CD14-positive monocyte (primary cell): ENCODE measurements around the gene IFIT3. TPM values are rescaled to one million over a fixed set of nuclear protein-coding genes. Genes with fewer than 3 reads are reported as not detected.

ENCODE experiments used
- DNase-seq, 3 donors: peaks; one replicate each; pipeline ENCODE4 v3.0.0-alpha.2; 2011 to 2022
- H2AFZ ChIP-seq: 2 replicates; pipeline ENCODE4 v1.6.0; 2012; ENCODE audit warnings: mild to moderate bottlenecking, low read depth, low read length, inconsistent platforms; ENCODE audit not compliant: insufficient read depth, poor library complexity, severe bottlenecking
- H3K27ac ChIP-seq, 2 donors: 1 replicate in 1 of 2; 2 replicates in 1 of 2; pipeline ENCODE4 v1.5.1; 2012 to 2013; ENCODE audit warnings: low read length in 2 of 2, control low read depth in 1 of 2, inconsistent platforms in 1 of 2, low read depth in 1 of 2, mild to moderate bottlenecking in 1 of 2
- H3K27me3 ChIP-seq, 2 donors: one replicate each; pipeline versions ENCODE4 v1.6.0 to v1.6.1; 2011 to 2013; ENCODE audit warnings: low read length in 2 of 2; ENCODE audit not compliant: control insufficient read depth in 2 of 2, insufficient read depth in 2 of 2
- H3K36me3 ChIP-seq, 2 donors: replicated peaks in 1 of 2; 1 replicate in 1 of 2; 2 replicates in 1 of 2; pipeline versions ENCODE4 v1.5.1 to v1.6.1; 2012 to 2013; ENCODE audit warnings: low read length in 2 of 2, control low read depth in 1 of 2, inconsistent platforms in 1 of 2, mild to moderate bottlenecking in 1 of 2; ENCODE audit not compliant: insufficient read depth in 2 of 2, control insufficient read depth in 1 of 2
- H3K4me1 ChIP-seq, 2 donors: 1 replicate in 1 of 2; 2 replicates in 1 of 2; pipeline versions ENCODE4 v1.5.1 to v1.6.1; 2012 to 2013; ENCODE audit warnings: low read length in 2 of 2, control low read depth in 1 of 2, inconsistent platforms in 1 of 2, mild to moderate bottlenecking in 1 of 2, moderate library complexity in 1 of 2; ENCODE audit not compliant: insufficient read depth in 2 of 2, control insufficient read depth in 1 of 2
- H3K4me2 ChIP-seq: replicated peaks from 2 replicates; pipeline ENCODE3; 2012; ENCODE audit warnings: low read length, moderate library complexity, mild to moderate bottlenecking; ENCODE audit not compliant: poor library complexity, severe bottlenecking; ENCODE audit errors: extremely low read depth
- H3K4me3 ChIP-seq, 3 experiments: fragments of 200-600 bp in 1 of 3; sonication (generic) in 1 of 3; replicated peaks in 1 of 3; 1 replicate in 2 of 3; 2 replicates in 1 of 3; pipeline ENCODE4 v1.5.1; 2011 to 2013; ENCODE audit warnings: low read length in 3 of 3, mild to moderate bottlenecking in 3 of 3, control low read depth in 2 of 3, low read depth in 2 of 3, inconsistent platforms in 1 of 3, moderate library complexity in 1 of 3
- H3K79me2 ChIP-seq: 2 replicates; pipeline ENCODE4 v1.6.0; 2012; ENCODE audit warnings: mild to moderate bottlenecking, control low read depth, inconsistent platforms, low read length, moderate library complexity; ENCODE audit not compliant: insufficient read depth
- H3K9ac ChIP-seq: 2 replicates; pipeline ENCODE4 v1.6.0; 2017; ENCODE audit warnings: low read length, mild to moderate bottlenecking; ENCODE audit not compliant: insufficient read depth, poor library complexity, severe bottlenecking
- H3K9me3 ChIP-seq, 2 donors: replicated peaks in 1 of 2; 1 replicate in 1 of 2; 2 replicates in 1 of 2; pipeline versions ENCODE4 v1.5.1 to v1.6.1; 2012 to 2013; ENCODE audit warnings: low read length in 2 of 2, control low read depth in 1 of 2; ENCODE audit not compliant: control insufficient read depth in 1 of 2, insufficient read depth in 1 of 2
- H4K20me1 ChIP-seq: 2 replicates; pipeline ENCODE4 v1.6.0; 2012; ENCODE audit warnings: mild to moderate bottlenecking, low read length, control low read depth, moderate library complexity; ENCODE audit not compliant: insufficient read depth
- H3K27ac Mint-ChIP-seq, 7 donors: one replicate each; pipeline ENCODE4 v1.8.0; 2020; ENCODE audit warnings: mild to moderate bottlenecking in 7 of 7, mixed read lengths in 7 of 7, moderate library complexity in 6 of 7, inconsistent platforms in 2 of 7
- H3K27me3 Mint-ChIP-seq, 3 donors: one replicate each; pipeline ENCODE4 v1.8.0; 2021 to 2022; ENCODE audit warnings: low read depth in 3 of 3, mild to moderate bottlenecking in 3 of 3, mixed read lengths in 3 of 3, moderate library complexity in 3 of 3, inconsistent platforms in 1 of 3
- H3K36me3 Mint-ChIP-seq, 2 donors: one replicate each; pipeline ENCODE4 v1.8.0; 2020; ENCODE audit warnings: mixed read lengths in 2 of 2, inconsistent platforms in 1 of 2, mild to moderate bottlenecking in 1 of 2
- H3K4me1 Mint-ChIP-seq: one replicate; pipeline ENCODE4 v1.8.0; 2020; ENCODE audit warnings: mild to moderate bottlenecking, mixed read lengths
- H3K4me3 Mint-ChIP-seq, 2 donors: one replicate each; pipeline ENCODE4 v1.8.0; 2020; ENCODE audit warnings: mild to moderate bottlenecking in 2 of 2, mixed read lengths in 2 of 2, moderate library complexity in 1 of 2
- H3K9me3 Mint-ChIP-seq, 7 donors: one replicate each; pipeline ENCODE4 v1.8.0; 2020 to 2022; ENCODE audit warnings: mixed read lengths in 7 of 7, mild to moderate bottlenecking in 6 of 7, moderate library complexity in 6 of 7, inconsistent platforms in 2 of 7
- CTCF ChIP-seq: fragments of 200-600 bp; IDR thresholded peaks from one replicate; pipeline ENCODE4 v1.8.0; 2022; ENCODE audit warnings: antibody characterized with exemption, mild to moderate bottlenecking
- WGBS: methylation state at CpG from one replicate; pipeline ENCODE4 v1.1.5; 2013; ENCODE audit warnings: missing lambda C conversion rate; ENCODE audit not compliant: insufficient coverage; 5-methylcytosine and 5-hydroxymethylcytosine counted together
- intact Hi-C, 2 donors: fragments of 100-400 bp; cut with micrococcal nuclease; formaldehyde crosslinking; loops; one replicate each; pipeline versions ENCODE4 v1.15.0 to v1.15.1; 2023
- polyA plus RNA-seq, 3 donors: library from polyadenylated mRNA; depleted of rRNA in 1 of 3; unstranded in 2 of 3; stranded (reverse) in 1 of 3; fragments of 300-500 nt in 2 of 3; fragments of >200 nt in 1 of 3; fragmentation: Illumina TruSeq in 2 of 3; gene quantifications; 1 replicate in 2 of 3; 2 replicates in 1 of 3; pipeline ENCODE4 v1.2.3, GENCODE V29; 2012 to 2021

IFIT3 gene
- polyA plus RNA-seq, 3 donors = 13.8 to 38.0 (median 26.4) TPM

- intact Hi-C loops = no loop called here
- H3K27ac ChIP-seq = no peak overlapping the region
- H3K4me1 ChIP-seq = no peaks in the 10 kb centered on the region
- H3K36me3 ChIP-seq = peaks cover 17 to 32% of the 10 kb centered on the region in 2 donors
- DNase-seq = no peak
- no peak for TF ChIP-seq CTCF
- WGBS = no CpG with 5 or more reads among the region's 2 CpGs
- H2AFZ ChIP-seq = no peak overlapping the region
- H3K27ac Mint-ChIP-seq = no peak overlapping the region
- H3K9me3 Mint-ChIP-seq = peaks cover 0 to 2% (median 0%) of the 10 kb centered on the region in 7 donors
- H3K9me3 ChIP-seq = no peaks in the 10 kb centered on the region
- peaks cover 0 to 2% (median 1%) of the 10 kb centered on the region in 3 donors for H3K27me3 Mint-ChIP-seq
- no peaks in the 10 kb centered on the region for H3K79me2 ChIP-seq
- H3K27me3 ChIP-seq = no peaks in the 10 kb centered on the region
- no peak overlapping the region for H3K4me3 Mint-ChIP-seq
- H3K4me3 ChIP-seq = no peak overlapping the region
- no peak overlapping the region for H3K4me2 ChIP-seq
- H4K20me1 ChIP-seq = peaks cover 24% of the 10 kb centered on the region
- H3K9ac ChIP-seq = no peak overlapping the region
- peaks cover 24 to 32% of the 10 kb centered on the region in 2 donors for H3K36me3 Mint-ChIP-seq
- H3K4me1 Mint-ChIP-seq = peaks cover 4% of the 10 kb centered on the region
Observed at GRCh38 chr10:89310056-89310893, 17.5 kb upstream of the IFIT3 start.

GRCh38 chr10:89312973-89313372, 14.8 kb upstream of the IFIT3 start:
- Mint-ChIP-seq H3K4me3 (no peak overlapping the region), H3K27me3 (peaks cover 0 to 1% (median 0%) of the 10 kb centered on the region in 3 donors), H3K4me1 (peaks cover 1% of the 10 kb centered on the region), H3K36me3 (peaks cover 3 to 7% of the 10 kb centered on the region in 2 donors), H3K27ac (no peak overlapping the region), H3K9me3 (peaks cover 0 to 4% (median 2%) of the 10 kb centered on the region in 7 donors)
- peaks cover 4% of the 10 kb centered on the region for H4K20me1 ChIP-seq
- H3K79me2 ChIP-seq = no peaks in the 10 kb centered on the region
- WGBS = no CpG with 5 or more reads among the region's 1 CpG
- H3K4me2 ChIP-seq = no peak overlapping the region
- H3K9me3 ChIP-seq = no peaks in the 10 kb centered on the region
- H3K36me3 ChIP-seq = peaks cover 0 to 7% of the 10 kb centered on the region in 2 donors
- no peak overlapping the region for H3K27ac ChIP-seq
- intact Hi-C loops = no loop called here
- TF ChIP-seq CTCF = no peak
- no peaks in the 10 kb centered on the region for H3K4me1 ChIP-seq
- H3K27me3 ChIP-seq = no peaks in the 10 kb centered on the region
- H3K4me3 ChIP-seq = no peak overlapping the region
- H2AFZ ChIP-seq = no peak overlapping the region
- DNase-seq = no peak
- H3K9ac ChIP-seq = no peak overlapping the region
